Adrenal gland (tissue), 12 donors: ENCODE results near the gene SLC1A2. TPM values are rescaled to one million over a fixed set of nuclear protein-coding genes. Genes with fewer than 3 reads are reported as not detected.

Experiments used
- DNase-seq, 7 donors: peaks; one replicate each; pipeline ENCODE4 v3.0.0-alpha.2; 2019 to 2020
- H3K27ac ChIP-seq, 5 donors: fragments of 200-600 bp; sonication (generic) in 4 of 5; 1 replicate in 3 of 5; 2 replicates in 2 of 5; pipeline versions ENCODE4 v1.5.1 to v1.8.0; 2016 to 2020; ENCODE audit warnings: mild to moderate bottlenecking in 1 of 5
- H3K27me3 ChIP-seq: fragments of 200-600 bp; 2 replicates; pipeline ENCODE4 v1.8.0; 2021
- H3K36me3 ChIP-seq, 2 donors: fragments of 200-600 bp; replicated peaks in 1 of 2; 1 replicate in 1 of 2; 2 replicates in 1 of 2; pipeline versions ENCODE4 v1.5.1 to v1.8.0; 2018 to 2022
- H3K4me1 ChIP-seq, 2 donors: fragments of 200-600 bp; replicated peaks in 1 of 2; 1 replicate in 1 of 2; 2 replicates in 1 of 2; pipeline versions ENCODE4 v1.5.1 to v1.8.0; 2018 to 2021
- H3K4me3 ChIP-seq, 4 donors: fragments of 200-600 bp; sonication (generic) in 3 of 4; one replicate each; pipeline ENCODE4 v1.5.1; 2016 to 2018
- H3K9me3 ChIP-seq, 3 donors: fragments of 200-600 bp; sonication (generic) in 1 of 3; replicated peaks in 1 of 3; 1 replicate in 2 of 3; 2 replicates in 1 of 3; pipeline versions ENCODE4 v1.5.1 to v1.8.0; 2016 to 2021
- CTCF ChIP-seq, 6 experiments: fragments of 450-650 bp in 4 of 6; fragments of 200-600 bp in 2 of 6; sonication (generic) in 1 of 6; IDR thresholded peaks; 1 replicate in 5 of 6; 2 replicates in 1 of 6; pipeline versions ENCODE4 v1.5.1 to v1.8.0; 2016 to 2021; ENCODE audit warnings: antibody characterized with exemption in 6 of 6, mild to moderate bottlenecking in 2 of 6, moderate library complexity in 1 of 6
- POLR2A ChIP-seq, 2 donors: fragments of 450-650 bp; IDR thresholded peaks; one replicate each; pipeline ENCODE4 v1.6.1; 2017; ENCODE audit warnings: antibody characterized with exemption in 2 of 2, mild to moderate bottlenecking in 2 of 2, moderate library complexity in 1 of 2
- WGBS, 4 donors: extraction: QIAGEN DNeasy Blood & Tissue Kit in 2 of 4; methylation state at CpG; one replicate each; pipeline versions ENCODE4 v1.1.5 to v1.1.7; 2013 to 2017; 5-methylcytosine and 5-hydroxymethylcytosine counted together
- intact Hi-C, 2 donors: fragments of 100-400 bp; cut with DNase I; formaldehyde crosslinking; loops; one replicate each; pipeline versions ENCODE4 v1.14.1 to v1.15.0; 2022 to 2023
- polyA plus RNA-seq, 3 donors: library from polyadenylated mRNA; stranded (reverse); fragments of 200-250 nt in 2 of 3; fragments of 350-450 nt in 1 of 3; fragmentation: Illumina TruSeq in 1 of 3; extraction: RNeasy Lipid Tissue Mini Kit (QIAGEN cat#74804) in 1 of 3; gene quantifications; one replicate each; pipeline ENCODE4 v1.2.3, GENCODE V29; 2013 to 2014
- total RNA-seq, 9 donors: library from RNA; depleted of rRNA in 4 of 9; stranded (reverse); fragments of >200 nt in 4 of 9; fragments of 120-200 nt in 1 of 9; fragmentation: NEBNext Ultra II Directional in 1 of 9; extraction: Animal tissue kit (Norgen Biotek cat#: 25700) in 1 of 9; gene quantifications; one replicate each; pipeline versions ENCODE4 v1.1.0 to v1.2.4, GENCODE V29; 2013 to 2023
- donor health status: healthy with polysubstance abuse.
- donor health status: Bipolar disorder and iron deficiency.
- donor health status: DM: yes; HTN: yes; CAD: no.
- donor health status: DM: no; HTN: no; CAD: no.
- donor health status: DM: no; HTN: no; CAD: no.
- donor health status: DM: yes; HTN: yes; CAD: no.

SLC1A2 gene
- total and polyA plus RNA-seq, 12 donors, result 1.4 to 517 (median 8.7) TPM

GRCh38 chr11:35336726-35337125 is 82.6 kb downstream of the SLC1A2 start:
- intact Hi-C loops, result no loop called here
- H3K27ac ChIP-seq, result peak overlapping the region in 3 of 5 donors; percentile 43 to 73 (median 72)

GRCh38 chr11:35335226-35335625 is 84.1 kb downstream of the SLC1A2 start:
- H3K4me1 ChIP-seq, result peaks cover 0 to 12% of the 10 kb centered on the region in 2 donors
- WGBS, 4 donors, result 86 to 97% (median 91%) methylated on average over 2 of the region's 2 CpGs
- no peak for DNase-seq
- TF ChIP-seq CTCF (IDR thresholded peaks at IDR 0.05), result no peak
- TF ChIP-seq POLR2A (IDR thresholded peaks at IDR 0.05), result no peak
- no peaks in the 10 kb centered on the region for H3K27me3 ChIP-seq
- intact Hi-C loops, result no loop called here
- H3K36me3 ChIP-seq, result no peaks in the 10 kb centered on the region
- H3K9me3 ChIP-seq, result no peaks in the 10 kb centered on the region
- H3K27ac ChIP-seq, result no peak overlapping the region
- no peak overlapping the region for H3K4me3 ChIP-seq

More at GRCh38 chr11:35336726-35337125, 82.6 kb downstream of the SLC1A2 start:
- 76 to 90% (median 84%) methylated on average over 1 of the region's 1 CpG for WGBS, 4 donors
- Histone ChIP-seq H3K36me3 (no peaks in the 10 kb centered on the region), H3K27me3 (no peaks in the 10 kb centered on the region), H3K4me3 (no peak overlapping the region), H3K4me1 (peaks cover 0 to 12% of the 10 kb centered on the region in 2 donors), H3K9me3 (no peaks in the 10 kb centered on the region)
- DNase-seq, result no peak
- TF ChIP-seq CTCF (IDR thresholded peaks at IDR 0.05), result no peak
- no peak for TF ChIP-seq POLR2A (IDR thresholded peaks at IDR 0.05)

GRCh38 chr11:35334385-35335090 is 84.8 kb downstream of the SLC1A2 start:
- 76 to 89% (median 86%) methylated on average over 5 of the region's 5 CpGs for WGBS, 4 donors
- Histone ChIP-seq H3K36me3 (no peaks in the 10 kb centered on the region), H3K9me3 (no peaks in the 10 kb centered on the region), H3K27me3 (no peaks in the 10 kb centered on the region), H3K4me3 (no peak overlapping the region), H3K27ac (no peak overlapping the region), H3K4me1 (peaks cover 0 to 12% of the 10 kb centered on the region in 2 donors)
- DNase-seq, result no peak
- intact Hi-C loops, result no loop called here
- no peak for TF ChIP-seq CTCF (IDR thresholded peaks at IDR 0.05)
- TF ChIP-seq POLR2A (IDR thresholded peaks at IDR 0.05), result no peak

- Histone ChIP-seq H3K27me3 (no peaks in the 10 kb centered on the region), H3K9me3 (no peaks in the 10 kb centered on the region), H3K36me3 (no peaks in the 10 kb centered on the region), H3K4me3 (no peak overlapping the region), H3K27ac (no peak overlapping the region), H3K4me1 (peaks cover 0 to 10% of the 10 kb centered on the region in 2 donors)
- no peak for TF ChIP-seq CTCF (IDR thresholded peaks at IDR 0.05)
- TF ChIP-seq POLR2A (IDR thresholded peaks at IDR 0.05), result no peak
- 82 to 86% (median 85%) methylated on average over 2 of the region's 2 CpGs for WGBS, 4 donors
- intact Hi-C loops, result no loop called here
- no peak for DNase-seq
These were observed 86.8 kb downstream of the SLC1A2 start for GRCh38 chr11:35332524-35332923.
